NK-92 treated with Interleukin-12 subunit alpha and Interleukin-12 subunit beta, amount 100 ng/mL, for 24 hours (cell line): Measurements from ENCODE around the gene MYH6.
A peak's percentile ranks its signal among the peaks of the same experiment; 100 is the strongest.
"Not testable (repeated sequence)": the region's sequence is repeated elsewhere in the genome, so short reads cannot be mapped to it uniquely, and the experiment has no call there.

ENCODE experiments used
- DNase-seq: peaks from one replicate; lab custom pipeline; 2025; lab: John Stamatoyannopoulos, UW

MYH6 gene

GRCh38 chr14:23407516-23408306 lies at the start of gene MYH6:
MYH6 (minus strand) TSS chr14:23408273; CDS start chr14:23407223, 1,050 bp downstream.
- no peak for DNase-seq

GRCh38 chr14:23456883-23457586 lies 49.0 kb upstream of the MYH6 start:
- DNase-seq: not testable (repeated sequence)

GRCh38 chr14:23454445-23454856 lies 46.4 kb upstream of the MYH6 start:
- no peak for DNase-seq

GRCh38 chr14:23452237-23452636 lies 44.2 kb upstream of the MYH6 start:
- no peak for DNase-seq

GRCh38 chr14:23450379-23450778 lies 42.3 kb upstream of the MYH6 start:
- no peak for DNase-seq

GRCh38 chr14:23449314-23449713 lies 41.2 kb upstream of the MYH6 start:
- no peak for DNase-seq

GRCh38 chr14:23447361-23448350 lies 39.6 kb upstream of the MYH6 start:
- DNase-seq: no peak

GRCh38 chr14:23446291-23446851 lies 38.3 kb upstream of the MYH6 start:
- DNase-seq: no peak

GRCh38 chr14:23445773-23446172 lies 37.7 kb upstream of the MYH6 start:
- DNase-seq: no peak

GRCh38 chr14:23444314-23444713 lies 36.2 kb upstream of the MYH6 start:
- no peak for DNase-seq

- DNase-seq: no peak
Observed at GRCh38 chr14:23443881-23444280, 35.8 kb upstream of the MYH6 start.

- no peak for DNase-seq
Observed at GRCh38 chr14:23443411-23443812, 35.3 kb upstream of the MYH6 start.

- peak; percentile 6 for DNase-seq
Observed at GRCh38 chr14:23442721-23443356, 34.8 kb upstream of the MYH6 start.

- no peak for DNase-seq
Observed at GRCh38 chr14:23441076-23441475, 33.0 kb upstream of the MYH6 start.

GRCh38 chr14:23439107-23439835 lies 31.2 kb upstream of the MYH6 start:
- DNase-seq: no peak

GRCh38 chr14:23438101-23438971 lies 30.3 kb upstream of the MYH6 start:
- no peak for DNase-seq

GRCh38 chr14:23437133-23438100 lies 29.3 kb upstream of the MYH6 start:
- DNase-seq: no peak

GRCh38 chr14:23436327-23437132 lies 28.5 kb upstream of the MYH6 start:
- no peak for DNase-seq
